Neural cell (in vitro differentiated cells): Measurements from ENCODE around the gene PTPN3. TPM values are rescaled to one million over a fixed set of nuclear protein-coding genes. Genes with fewer than 3 reads are reported as not detected.
"Not testable (repeated sequence)": the region's sequence is repeated elsewhere in the genome, so short reads cannot be mapped to it uniquely, and the experiment has no call there.

Experiments used
- H2AFZ ChIP-seq: fragments of 200-600, 300-800 bp; sonication (generic), shearing (Covaris generic); 2 replicates; pipeline ENCODE4 v1.6.0; 2014; ENCODE audit warnings: low read depth, mild to moderate bottlenecking, antibody characterized with exemption, low read length, moderate library complexity
- H3F3A ChIP-seq: fragments of 200-600 bp; shearing (Covaris generic); 2 replicates; pipeline ENCODE4 v1.6.1; 2016; ENCODE audit warnings: mild to moderate bottlenecking, moderate library complexity, mixed read lengths, antibody characterized with exemption, low read length; ENCODE audit not compliant: insufficient read depth, poor library complexity, severe bottlenecking
- H3K27ac ChIP-seq: fragments of 200-600, 300-800 bp; sonication (generic), shearing (Covaris generic); 2 replicates; pipeline ENCODE4 v1.5.1; 2014; ENCODE audit warnings: mild to moderate bottlenecking, low read length, moderate library complexity
- H3K27me3 ChIP-seq: fragments of 300-800, 200-600 bp; sonication (generic), shearing (Covaris generic); 2 replicates; pipeline ENCODE4 v1.6.0; 2014; ENCODE audit warnings: mild to moderate bottlenecking, low read depth, low read length, moderate library complexity; ENCODE audit not compliant: insufficient read depth
- H3K36me3 ChIP-seq: fragments of 300-800, 200-600 bp; sonication (generic), shearing (Covaris generic); 2 replicates; pipeline ENCODE4 v1.5.1; 2014; ENCODE audit warnings: mild to moderate bottlenecking, antibody characterized with exemption, low read length, moderate library complexity; ENCODE audit not compliant: insufficient read depth
- H3K4me2 ChIP-seq: fragments of 300-800, 200-600 bp; sonication (generic), shearing (Covaris generic); 2 replicates; pipeline ENCODE4 v1.6.0; 2014; ENCODE audit warnings: mild to moderate bottlenecking, low read length
- H3K4me3 ChIP-seq: fragments of 300-800, 200-600 bp; sonication (generic), shearing (Covaris generic); 2 replicates; pipeline ENCODE4 v1.5.1; 2014; ENCODE audit warnings: mild to moderate bottlenecking, low read length, moderate library complexity
- H3K79me2 ChIP-seq: fragments of 200-600 bp; shearing (Covaris generic); replicated peaks from 2 replicates; pipeline ENCODE4 v1.6.0; 2014; ENCODE audit warnings: mild to moderate bottlenecking, low read length, moderate library complexity; ENCODE audit not compliant: insufficient read depth
- H3K9ac ChIP-seq: fragments of 300-800, 200-600 bp; sonication (generic), shearing (Covaris generic); 2 replicates; pipeline ENCODE4 v1.6.1; 2016; ENCODE audit warnings: mild to moderate bottlenecking, low read length, mixed read lengths
- H3K9me2 ChIP-seq: fragments of 200-600 bp; shearing (Covaris generic); 2 replicates; pipeline ENCODE4 v1.6.1; 2016; ENCODE audit warnings: mild to moderate bottlenecking, low read length, mixed read lengths; ENCODE audit not compliant: insufficient read depth
- H3K9me3 ChIP-seq: fragments of 200-600, 300-800 bp; sonication (generic), shearing (Covaris generic); 2 replicates; pipeline ENCODE4 v1.6.1; 2016; ENCODE audit warnings: mild to moderate bottlenecking, mixed run types, low read length, moderate library complexity, mixed read lengths
- H4K20me1 ChIP-seq: fragments of 200-600 bp; shearing (Covaris generic); 2 replicates; pipeline ENCODE4 v1.6.1; 2016; ENCODE audit warnings: mild to moderate bottlenecking, mixed run types; ENCODE audit not compliant: insufficient read depth
- CTCF ChIP-seq: fragments of 450-650 bp; IDR thresholded peaks from 2 replicates; pipeline ENCODE4 v1.5.1; 2014; ENCODE audit warnings: antibody characterized with exemption, mild to moderate bottlenecking, moderate library complexity; ENCODE audit not compliant: poor library complexity, severe bottlenecking
- EP300 ChIP-seq: fragments of 450-650 bp; conservative IDR thresholded peaks from 2 replicates; pipeline ENCODE4 v1.6.1; 2014; ENCODE audit warnings: antibody characterized with exemption, mild to moderate bottlenecking, moderate library complexity; ENCODE audit not compliant: poor library complexity, severe bottlenecking
- EZH2 ChIP-seq: fragments of 200-600, 300-800 bp; shearing (Covaris generic), sonication (generic); IDR thresholded peaks from 2 replicates; pipeline ENCODE4 v1.6.1; 2014; ENCODE audit warnings: antibody characterized with exemption, low read length, borderline replicate concordance, mild to moderate bottlenecking; ENCODE audit not compliant: insufficient read depth, poor library complexity, severe bottlenecking
- POLR2AphosphoS5 ChIP-seq: IDR thresholded peaks from 2 replicates; pipeline ENCODE4 v1.6.1; 2012
- RAD21 ChIP-seq: fragments of 450-650 bp; conservative IDR thresholded peaks from 2 replicates; pipeline ENCODE4 v1.6.1; 2014; ENCODE audit warnings: antibody characterized with exemption, mild to moderate bottlenecking, moderate library complexity
- REST ChIP-seq: IDR thresholded peaks from 2 replicates; pipeline ENCODE4 v1.6.1; 2012; ENCODE audit warnings: borderline replicate concordance
- SMC3 ChIP-seq: fragments of 450-650 bp; conservative IDR thresholded peaks from 2 replicates; pipeline ENCODE4 v1.6.1; 2014; ENCODE audit warnings: antibody characterized with exemption, mild to moderate bottlenecking, moderate library complexity; ENCODE audit not compliant: poor library complexity
- TAF1 ChIP-seq: IDR thresholded peaks from 2 replicates; pipeline ENCODE4 v1.6.1; 2012; ENCODE audit warnings: low read depth
- polyA plus RNA-seq: library from polyadenylated mRNA; depleted of rRNA; stranded (reverse); fragments of >200 nt; gene quantifications from 2 replicates; pipeline ENCODE4 v1.2.3, GENCODE V29; 2014

Gene PTPN3
- polyA plus RNA-seq, 1 donor from 2014 or later, result 3.8 TPM

- Histone ChIP-seq H3K4me3 (no peak overlapping the region), H3K9ac (no peak overlapping the region), H3K79me2 (no peaks in the 10 kb centered on the region), H2AFZ (no peak overlapping the region), H3K9me3 (no peaks in the 10 kb centered on the region), H3K36me3 (no peaks in the 10 kb centered on the region), H3K4me2 (no peak overlapping the region), H3K9me2 (no peaks in the 10 kb centered on the region), H3K27ac (no peak overlapping the region), H4K20me1 (no peaks in the 10 kb centered on the region), H3F3A (no peaks in the 10 kb centered on the region), H3K27me3 (no peaks in the 10 kb centered on the region)
- TF ChIP-seq REST (no peak), TAF1 (no peak), CTCF (no peak), RAD21 (no peak), EZH2 (no peak), POLR2AphosphoS5 (no peak), SMC3 (no peak), EP300 (no peak)
Measured at GRCh38 chr9:109512170-109512756, 14.2 kb upstream of the PTPN3 start.

DNA sequence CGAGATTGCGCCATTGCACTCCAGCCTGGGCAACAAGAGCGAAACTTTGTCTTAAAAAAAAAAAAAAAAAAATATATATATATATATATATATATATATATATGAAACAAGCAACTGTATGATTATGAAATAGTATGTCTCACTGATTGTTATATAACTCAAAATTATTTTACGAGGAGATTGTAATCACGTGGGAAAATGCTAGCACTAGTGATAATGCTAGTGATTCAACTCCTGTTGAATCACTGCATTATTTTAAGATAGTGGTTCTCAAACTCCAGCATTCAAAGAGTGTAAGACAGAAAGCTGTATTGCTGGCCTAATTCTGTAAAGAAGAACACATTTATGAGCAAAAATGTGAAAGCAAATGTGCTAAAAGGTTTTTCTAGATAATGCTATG, 12.4 kb upstream of the PTPN3 start:
- H3K9me2 ChIP-seq, result no peaks in the 10 kb centered on the region

GRCh38 chr9:109510042-109510441, 11.9 kb upstream of the PTPN3 start:
- H3K27ac ChIP-seq, H3K9ac ChIP-seq, H3K36me3 ChIP-seq, H3K4me2 ChIP-seq, H2AFZ ChIP-seq, H3K9me2 ChIP-seq, H3K4me3 ChIP-seq, H3K79me2 ChIP-seq, H3K27me3 ChIP-seq, H4K20me1 ChIP-seq, H3F3A ChIP-seq, H3K9me3 ChIP-seq: not testable (repeated sequence)

More for the DNA sequence above, 12.4 kb upstream of the PTPN3 start:
- Histone ChIP-seq H3K4me3 (no peak overlapping the region), H3K27ac (no peak overlapping the region), H3K4me2 (no peak overlapping the region), H3K9ac (no peak overlapping the region), H4K20me1 (no peaks in the 10 kb centered on the region), H3K9me3 (no peaks in the 10 kb centered on the region), H3F3A (no peaks in the 10 kb centered on the region), H2AFZ (no peak overlapping the region), H3K79me2 (no peaks in the 10 kb centered on the region), H3K36me3 (no peaks in the 10 kb centered on the region), H3K27me3 (no peaks in the 10 kb centered on the region)
- no peak for TF ChIP-seq POLR2AphosphoS5
